ENCODE results near the gene ERAL1.

ERAL1 gene

GRCh38 chr17:28906706-28907438, 52.1 kb downstream of the ERAL1 start:
- no peaks in the 10 kb centered on the region for H3K4me1 ChIP-seq (ENCODE audit: insufficient read depth, insufficient read length)
- no peak overlapping the region for H3K4me3 ChIP-seq (ENCODE audit: insufficient read length, low read depth)
- H3K9ac ChIP-seq (ENCODE audit: insufficient read length, low read depth), result no peak overlapping the region
- peaks cover 29% of the 10 kb centered on the region; the same call in 1 of the 2 replicates for H3K9me3 ChIP-seq (ENCODE audit: insufficient read depth, low read length)
- peaks cover 66% of the 10 kb centered on the region for H3K36me3 ChIP-seq (ENCODE audit: insufficient read depth, insufficient read length, low read length)
- no peak for TF ChIP-seq SUZ12 (IDR thresholded peaks at IDR 0.05; ENCODE audit: extremely low read depth, insufficient read depth, insufficient read length)
- H3K27me3 ChIP-seq (ENCODE audit: insufficient read depth, insufficient read length), result no peaks in the 10 kb centered on the region
- no peak for DNase-seq (ENCODE audit: low read depth, low spot score)

DNA sequence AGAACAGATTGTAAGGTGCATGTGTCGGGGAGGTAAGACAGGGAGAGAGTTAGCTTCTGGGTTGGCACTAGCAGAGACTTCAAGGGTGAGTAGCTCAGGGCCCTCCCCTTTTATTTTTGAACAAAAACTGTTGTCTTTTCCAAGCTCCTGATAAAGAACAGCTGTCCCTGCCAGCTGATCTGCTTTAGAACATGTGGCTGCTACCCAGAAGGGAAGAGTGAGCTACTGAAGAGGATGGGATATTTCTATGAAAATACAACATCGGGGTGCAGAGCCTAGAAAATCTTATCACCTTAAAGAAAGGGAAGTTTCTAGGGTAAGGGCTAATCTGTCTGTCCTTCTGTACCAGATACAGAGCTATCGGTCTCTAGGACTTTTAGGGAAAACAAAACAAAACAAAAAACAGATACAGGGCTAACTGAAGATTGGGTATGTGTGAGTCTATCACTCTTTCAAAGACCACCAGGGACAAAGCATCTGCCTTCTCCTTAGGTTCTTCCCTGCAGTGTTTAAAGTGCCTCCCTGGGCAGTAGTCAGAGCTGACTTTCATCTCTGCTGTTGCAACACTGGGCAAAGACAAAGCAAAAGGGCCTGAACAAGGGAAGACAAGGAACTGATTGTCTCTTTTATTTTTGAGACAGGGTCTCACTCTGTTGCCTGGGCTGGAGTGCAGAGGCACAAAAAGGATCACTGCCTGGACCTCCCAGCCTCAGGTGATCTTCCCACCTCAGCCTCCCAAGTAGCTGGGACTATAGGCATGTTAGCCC, 53.1 kb downstream of the ERAL1 start:
- Histone ChIP-seq H3K36me3 (ENCODE audit: insufficient read depth, insufficient read length, low read length) (peaks cover 76% of the 10 kb centered on the region), H3K27me3 (ENCODE audit: insufficient read depth, insufficient read length) (no peaks in the 10 kb centered on the region), H3K4me3 (ENCODE audit: insufficient read length, low read depth) (no peak overlapping the region), H3K4me1 (ENCODE audit: insufficient read depth, insufficient read length) (no peaks in the 10 kb centered on the region), H3K9ac (ENCODE audit: insufficient read length, low read depth) (no peak overlapping the region), H3K9me3 (ENCODE audit: insufficient read depth, low read length) (peaks cover 28% of the 10 kb centered on the region; the same call in 1 of the 2 replicates)
- DNase-seq (ENCODE audit: low read depth, low spot score), result no peak
- TF ChIP-seq ZNF274 (IDR thresholded peaks at IDR 0.05; ENCODE audit: low read depth, low read length) (no peak), YY1 (IDR thresholded peaks at IDR 0.05; ENCODE audit: insufficient read depth, insufficient read length) (no peak), SUZ12 (IDR thresholded peaks at IDR 0.05; ENCODE audit: extremely low read depth, insufficient read depth, insufficient read length) (no peak)

GRCh38 chr17:28908640-28909167, 53.9 kb downstream of the ERAL1 start:
- H3K9me3 ChIP-seq (ENCODE audit: insufficient read depth, low read length), result peaks cover 21% of the 10 kb centered on the region; the same call in 1 of the 2 replicates
- H3K36me3 ChIP-seq (ENCODE audit: insufficient read depth, insufficient read length, low read length), result peaks cover 84% of the 10 kb centered on the region
- H3K27me3 ChIP-seq (ENCODE audit: insufficient read depth, insufficient read length), result no peaks in the 10 kb centered on the region
- no peak overlapping the region for H3K9ac ChIP-seq (ENCODE audit: insufficient read length, low read depth)
- no peak for DNase-seq (ENCODE audit: low read depth, low spot score)
- H3K4me3 ChIP-seq (ENCODE audit: insufficient read length, low read depth), result no peak overlapping the region
- TF ChIP-seq SUZ12 (IDR thresholded peaks at IDR 0.05; ENCODE audit: extremely low read depth, insufficient read depth, insufficient read length) (no peak), ZNF274 (IDR thresholded peaks at IDR 0.05; ENCODE audit: low read depth, low read length) (no peak), YY1 (IDR thresholded peaks at IDR 0.05; ENCODE audit: insufficient read depth, insufficient read length) (no peak)
- H3K4me1 ChIP-seq (ENCODE audit: insufficient read depth, insufficient read length), result no peaks in the 10 kb centered on the region

GRCh38 chr17:28910534-28910933, 55.7 kb downstream of the ERAL1 start:
- peaks cover 95% of the 10 kb centered on the region for H3K36me3 ChIP-seq (ENCODE audit: insufficient read depth, insufficient read length, low read length)
- H3K9ac ChIP-seq (ENCODE audit: insufficient read length, low read depth), result no peak overlapping the region
- no peaks in the 10 kb centered on the region for H3K4me1 ChIP-seq (ENCODE audit: insufficient read depth, insufficient read length)
- H3K27me3 ChIP-seq (ENCODE audit: insufficient read depth, insufficient read length), result no peaks in the 10 kb centered on the region
- TF ChIP-seq YY1 (IDR thresholded peaks at IDR 0.05; ENCODE audit: insufficient read depth, insufficient read length), result no peak
- no peak for TF ChIP-seq SUZ12 (IDR thresholded peaks at IDR 0.05; ENCODE audit: extremely low read depth, insufficient read depth, insufficient read length)
- no peak for TF ChIP-seq ZNF274 (IDR thresholded peaks at IDR 0.05; ENCODE audit: low read depth, low read length)
- peaks cover 5% of the 10 kb centered on the region; the same call in 1 of the 2 replicates for H3K9me3 ChIP-seq (ENCODE audit: insufficient read depth, low read length)
- no peak overlapping the region for H3K4me3 ChIP-seq (ENCODE audit: insufficient read length, low read depth)
- DNase-seq (ENCODE audit: low read depth, low spot score), result no peak

Measured in NT2/D1 (cell line).